OCI-LY7 (cell line): ENCODE data around the gene SOBP. TPM values are rescaled to one million over a fixed set of nuclear protein-coding genes. Genes with fewer than 3 reads are reported as not detected.

ENCODE experiments used
- BruUV-seq: library from RNA; stranded (reverse); fragments of 400-500 nt; replicated peaks from 2 replicates; lab custom pipeline; 2021; lab: Mats Ljungman, UMichigan
- CTCF ChIA-PET: fragments of 300-600 bp; sonication (Branson Sonifier 250); formaldehyde crosslinking; loops from one replicate; lab custom pipeline; 2022; ENCODE audit warnings: antibody characterized with exemption; ENCODE audit not compliant: unreplicated experiment; lab: Charles Lee
- POLR2A ChIA-PET: fragments of 300-600 bp; sonication (Branson Sonifier 250); formaldehyde crosslinking; loops from one replicate; lab custom pipeline; 2022; ENCODE audit warnings: antibody characterized with exemption; lab: Charles Lee
- DNase-seq: peaks from one replicate; pipeline ENCODE4 v3.0.0-alpha.2; 2015; ENCODE audit warnings: low spot score
- H2AFZ ChIP-seq: fragments of 200-600 bp; sonication (generic), shearing (Covaris generic); 2 replicates; pipeline ENCODE4 v1.6.1; 2014; ENCODE audit warnings: mild to moderate bottlenecking, antibody characterized with exemption, low read length, moderate library complexity
- H3K27ac ChIP-seq: fragments of 200-600 bp; sonication (generic); 2 replicates; pipeline ENCODE4 v1.5.1; 2014; ENCODE audit warnings: mixed run types, low read depth, mild to moderate bottlenecking, moderate library complexity, low read length, inconsistent platforms; ENCODE audit not compliant: poor library complexity, severe bottlenecking
- H3K36me3 ChIP-seq: fragments of 200-600 bp; sonication (generic); 2 replicates; pipeline ENCODE4 v1.6.1; 2014; ENCODE audit warnings: mild to moderate bottlenecking, antibody characterized with exemption, low read length, moderate library complexity, mixed read lengths; ENCODE audit not compliant: insufficient read depth
- H3K4me1 ChIP-seq: fragments of 200-600 bp; sonication (generic); 2 replicates; pipeline ENCODE4 v1.5.1; 2014; ENCODE audit warnings: mild to moderate bottlenecking, low read length; ENCODE audit not compliant: insufficient read depth, poor library complexity, severe bottlenecking
- H3K4me2 ChIP-seq: fragments of 200-600 bp; sonication (generic); 2 replicates; pipeline ENCODE4 v1.6.1; 2014; ENCODE audit warnings: mild to moderate bottlenecking, low read length
- H3K4me3 ChIP-seq: fragments of 200-600 bp; sonication (generic); 2 replicates; pipeline ENCODE4 v1.5.1; 2014; ENCODE audit warnings: mild to moderate bottlenecking, low read depth, low read length; ENCODE audit not compliant: poor library complexity, severe bottlenecking
- H3K79me2 ChIP-seq: fragments of 200-600 bp; sonication (generic); 2 replicates; pipeline ENCODE4 v1.6.1; 2016; ENCODE audit warnings: low read depth, mild to moderate bottlenecking, low read length, moderate library complexity, mixed read lengths; ENCODE audit not compliant: insufficient read depth
- H3K9me2 ChIP-seq: fragments of 200-600 bp; sonication (generic); 2 replicates; pipeline ENCODE4 v1.6.1; 2016; ENCODE audit warnings: mild to moderate bottlenecking, low read length, mixed read lengths; ENCODE audit not compliant: insufficient read depth
- H3K9me3 ChIP-seq: fragments of 200-600 bp; sonication (generic); 2 replicates; pipeline ENCODE4 v1.6.1; 2014; ENCODE audit warnings: mild to moderate bottlenecking, mixed run types, low read length, mixed read lengths
- H4K20me1 ChIP-seq: fragments of 200-600 bp; sonication (generic); 2 replicates; pipeline ENCODE4 v1.6.1; 2014; ENCODE audit warnings: mild to moderate bottlenecking, antibody characterized with exemption, low read length, moderate library complexity, mixed read lengths; ENCODE audit not compliant: insufficient read depth
- CTCF ChIP-seq: fragments of 200-600 bp; sonication (generic); conservative IDR thresholded peaks from 2 replicates; pipeline ENCODE4 v1.5.1; 2014; ENCODE audit warnings: mild to moderate bottlenecking, antibody characterized with exemption, low read length, moderate library complexity, mixed read lengths
- EZH2phosphoT487 ChIP-seq: fragments of 200-600 bp; sonication (generic); IDR thresholded peaks from 2 replicates; pipeline ENCODE4 v1.6.1; 2018; ENCODE audit warnings: low read depth, borderline replicate concordance, mild to moderate bottlenecking, mixed run types, antibody characterized with exemption, low read length, moderate library complexity, mixed read lengths
- intact Hi-C: fragments of 100-400 bp; cut with micrococcal nuclease; formaldehyde crosslinking; loops from one replicate; pipeline ENCODE4 v1.10.0; 2022; ENCODE audit not compliant: unreplicated experiment
- total RNA-seq, 2 experiments: library from RNA; depleted of rRNA in 1 of 2; stranded (reverse); fragments of >200 nt in 1 of 2; shearing (Covaris generic) in 1 of 2; gene quantifications; 2 replicates each; pipeline ENCODE4 v1.2.3, GENCODE V29; 2014 to 2022

Gene SOBP
- total RNA-seq, 2 experiments from 2014 or later, result 21.5 to 29.4 TPM

GRCh38 chr6:107627969-107628368 is 138.1 kb downstream of the SOBP start:
- ChIA-PET POLR2A (interaction anchor here (1.1 to 9.2 kb wide), 8 partner anchors 8 to 168 kb away, joined by 3 to 87 read pairs (median 5); partner anchors contain the start of gene PDSS2), CTCF (no interaction called here)
- Histone ChIP-seq H3K4me2 (no peak overlapping the region), H3K9me3 (no peaks in the 10 kb centered on the region), H3K36me3 (peaks cover 25% of the 10 kb centered on the region; the same call in 1 of the 2 replicates), H3K9me2 (no peaks in the 10 kb centered on the region), H3K79me2 (no peaks in the 10 kb centered on the region; the same call in 1 of the 2 replicates), H2AFZ (no peak overlapping the region), H3K27ac (no peak overlapping the region), H4K20me1 (no peaks in the 10 kb centered on the region; the same call in 1 of the 2 replicates), H3K4me1 (peaks cover 37% of the 10 kb centered on the region), H3K4me3 (no peak overlapping the region)
- no peak for TF ChIP-seq EZH2phosphoT487
- no peak for TF ChIP-seq CTCF
- intact Hi-C loops, result no loop called here
- no peak for DNase-seq
- BruUV-seq, result no TSS peak

- Histone ChIP-seq H3K4me1 (peaks cover 28% of the 10 kb centered on the region), H3K9me2 (no peaks in the 10 kb centered on the region), H3K27ac (no peak overlapping the region), H2AFZ (no peak overlapping the region), H3K9me3 (no peaks in the 10 kb centered on the region), H3K36me3 (peaks cover 33% of the 10 kb centered on the region), H3K4me3 (no peak overlapping the region), H4K20me1 (no peaks in the 10 kb centered on the region; the same call in 1 of the 2 replicates), H3K4me2 (no peak overlapping the region), H3K79me2 (no peaks in the 10 kb centered on the region)
- intact Hi-C loops, result no loop called here
- no peak for DNase-seq
- ChIA-PET POLR2A (interaction anchor here (0.7 to 9.2 kb wide), 9 partner anchors 9 to 1302 kb away, joined by 3 to 87 read pairs (median 5); partner anchors contain the start of gene PDSS2), CTCF (interaction anchor here (0.8 to 1.1 kb wide), 2 partner anchors 10 to 12 kb away, joined by 4 read pairs; no protein-coding TSS in a partner anchor)
- BruUV-seq, result no TSS peak
- no peak for TF ChIP-seq CTCF
- TF ChIP-seq EZH2phosphoT487, result no peak
Measured at GRCh38 chr6:107628878-107629277, 139.0 kb downstream of the SOBP start.

GRCh38 chr6:107629548-107630129 is 139.7 kb downstream of the SOBP start:
- H3K27ac ChIP-seq, result no peak overlapping the region
- no peak overlapping the region for H2AFZ ChIP-seq
- no peak overlapping the region for H3K4me2 ChIP-seq
- H3K36me3 ChIP-seq, result peaks cover 39% of the 10 kb centered on the region
- no peak overlapping the region for H3K4me3 ChIP-seq
- CTCF ChIA-PET, result interaction anchor here (0.8 kb wide), 1 partner anchor 11 kb away, joined by 4 read pairs; no protein-coding TSS in a partner anchor
- H3K79me2 ChIP-seq, result no peaks in the 10 kb centered on the region
- POLR2A ChIA-PET, result interaction anchor here (0.6 to 9.2 kb wide), 7 partner anchors 10 to 1303 kb away, joined by 4 to 87 read pairs (median 6); no protein-coding TSS in a partner anchor
- H3K4me1 ChIP-seq, result peaks cover 20% of the 10 kb centered on the region
- intact Hi-C loops, result no loop called here
- H3K9me2 ChIP-seq, result no peaks in the 10 kb centered on the region
- H3K9me3 ChIP-seq, result no peaks in the 10 kb centered on the region
- DNase-seq, result no peak
- H4K20me1 ChIP-seq, result no peaks in the 10 kb centered on the region; the same call in 1 of the 2 replicates
- no TSS peak for BruUV-seq
- TF ChIP-seq CTCF (no peak), EZH2phosphoT487 (no peak)
